Osteocyte (in vitro differentiated cells): ENCODE data around the gene ASCL2. TPM values are rescaled to one million over a fixed set of nuclear protein-coding genes. Genes with fewer than 3 reads are reported as not detected.
A peak's percentile ranks its signal among the peaks of the same experiment; 100 is the strongest.

ENCODE experiments used
- DNase-seq: peaks from one replicate; pipeline ENCODE4 v3.0.0; 2021; ENCODE audit warnings: mixed read lengths; ENCODE audit not compliant: unreplicated experiment; ENCODE audit errors: extremely low spot score
- H3K27ac Mint-ChIP-seq: one replicate; pipeline ENCODE4 v1.8.0; 2021; ENCODE audit warnings: mild to moderate bottlenecking, mixed read lengths; ENCODE audit not compliant: unreplicated experiment
- H3K27me3 Mint-ChIP-seq: one replicate; pipeline ENCODE4 v1.8.0; 2021; ENCODE audit warnings: mixed read lengths; ENCODE audit not compliant: unreplicated experiment
- H3K36me3 Mint-ChIP-seq: one replicate; pipeline ENCODE4 v1.8.0; 2021; ENCODE audit warnings: mixed read lengths; ENCODE audit not compliant: unreplicated experiment
- H3K4me1 Mint-ChIP-seq: one replicate; pipeline ENCODE4 v1.8.0; 2021; ENCODE audit warnings: mixed read lengths; ENCODE audit not compliant: unreplicated experiment
- H3K4me3 Mint-ChIP-seq: one replicate; pipeline ENCODE4 v1.8.0; 2021; ENCODE audit warnings: mild to moderate bottlenecking, moderate library complexity, mixed read lengths; ENCODE audit not compliant: unreplicated experiment
- H3K9me3 Mint-ChIP-seq: one replicate; pipeline ENCODE4 v1.8.0; 2021; ENCODE audit warnings: mixed read lengths; ENCODE audit not compliant: unreplicated experiment
- total RNA-seq: library from RNA; stranded (reverse); gene quantifications from 2 replicates; pipeline ENCODE4 v1.2.1, GENCODE V29; 2021
- TF ChIP-seq, protein P1 (sequence below): fragments of 200-600 bp; sonication (generic); IDR thresholded peaks from 2 replicates; pipeline ENCODE4 v1.5.0; 2021; ENCODE audit warnings: antibody characterized with exemption, mild to moderate bottlenecking, moderate library complexity

ASCL2 gene
- total RNA-seq, 1 donor from 2014 or later: not detected

DNA sequence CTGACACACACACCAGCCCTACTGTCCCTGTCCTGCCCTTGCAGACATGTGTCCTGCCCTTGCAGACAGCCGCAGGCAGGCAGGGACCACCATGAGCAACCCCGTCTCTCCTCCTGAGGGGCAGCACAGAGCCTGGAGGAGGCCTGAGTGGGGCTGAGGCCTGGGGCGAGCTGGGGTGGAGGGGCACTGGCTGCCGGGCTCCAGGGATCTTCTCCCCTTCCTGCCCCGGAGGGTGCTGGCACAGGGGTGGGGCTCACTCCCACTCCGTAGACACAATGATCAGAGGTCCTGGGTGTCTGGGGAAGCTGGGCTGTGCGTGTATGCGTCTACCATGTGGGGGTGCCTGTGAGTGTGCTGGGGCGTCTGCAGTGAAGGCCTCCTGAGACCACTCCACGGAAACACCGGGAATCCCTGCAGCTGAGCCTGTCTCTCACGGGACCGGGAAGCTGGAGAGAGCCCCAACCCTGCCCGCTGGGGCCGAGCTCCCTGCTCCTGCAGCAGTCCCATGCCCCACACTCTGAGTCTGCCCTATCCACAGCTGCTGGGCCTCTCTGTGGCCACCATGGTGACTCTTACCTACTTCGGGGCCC is 32.0 kb upstream of the ASCL2 start:
- H3K36me3 Mint-ChIP-seq: no peaks in the 10 kb centered on the region
- no peak overlapping the region for H3K4me3 Mint-ChIP-seq
- H3K27me3 Mint-ChIP-seq: peaks cover under 1% of the 10 kb centered on the region
- H3K4me1 Mint-ChIP-seq: peaks cover 31% of the 10 kb centered on the region
- no peaks in the 10 kb centered on the region for H3K9me3 Mint-ChIP-seq
- TF ChIP-seq, protein P1, sequence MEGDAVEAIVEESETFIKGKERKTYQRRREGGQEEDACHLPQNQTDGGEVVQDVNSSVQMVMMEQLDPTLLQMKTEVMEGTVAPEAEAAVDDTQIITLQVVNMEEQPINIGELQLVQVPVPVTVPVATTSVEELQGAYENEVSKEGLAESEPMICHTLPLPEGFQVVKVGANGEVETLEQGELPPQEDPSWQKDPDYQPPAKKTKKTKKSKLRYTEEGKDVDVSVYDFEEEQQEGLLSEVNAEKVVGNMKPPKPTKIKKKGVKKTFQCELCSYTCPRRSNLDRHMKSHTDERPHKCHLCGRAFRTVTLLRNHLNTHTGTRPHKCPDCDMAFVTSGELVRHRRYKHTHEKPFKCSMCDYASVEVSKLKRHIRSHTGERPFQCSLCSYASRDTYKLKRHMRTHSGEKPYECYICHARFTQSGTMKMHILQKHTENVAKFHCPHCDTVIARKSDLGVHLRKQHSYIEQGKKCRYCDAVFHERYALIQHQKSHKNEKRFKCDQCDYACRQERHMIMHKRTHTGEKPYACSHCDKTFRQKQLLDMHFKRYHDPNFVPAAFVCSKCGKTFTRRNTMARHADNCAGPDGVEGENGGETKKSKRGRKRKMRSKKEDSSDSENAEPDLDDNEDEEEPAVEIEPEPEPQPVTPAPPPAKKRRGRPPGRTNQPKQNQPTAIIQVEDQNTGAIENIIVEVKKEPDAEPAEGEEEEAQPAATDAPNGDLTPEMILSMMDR: no peak
- peak; percentile 81 for DNase-seq
- H3K27ac Mint-ChIP-seq: no peak overlapping the region

DNA sequence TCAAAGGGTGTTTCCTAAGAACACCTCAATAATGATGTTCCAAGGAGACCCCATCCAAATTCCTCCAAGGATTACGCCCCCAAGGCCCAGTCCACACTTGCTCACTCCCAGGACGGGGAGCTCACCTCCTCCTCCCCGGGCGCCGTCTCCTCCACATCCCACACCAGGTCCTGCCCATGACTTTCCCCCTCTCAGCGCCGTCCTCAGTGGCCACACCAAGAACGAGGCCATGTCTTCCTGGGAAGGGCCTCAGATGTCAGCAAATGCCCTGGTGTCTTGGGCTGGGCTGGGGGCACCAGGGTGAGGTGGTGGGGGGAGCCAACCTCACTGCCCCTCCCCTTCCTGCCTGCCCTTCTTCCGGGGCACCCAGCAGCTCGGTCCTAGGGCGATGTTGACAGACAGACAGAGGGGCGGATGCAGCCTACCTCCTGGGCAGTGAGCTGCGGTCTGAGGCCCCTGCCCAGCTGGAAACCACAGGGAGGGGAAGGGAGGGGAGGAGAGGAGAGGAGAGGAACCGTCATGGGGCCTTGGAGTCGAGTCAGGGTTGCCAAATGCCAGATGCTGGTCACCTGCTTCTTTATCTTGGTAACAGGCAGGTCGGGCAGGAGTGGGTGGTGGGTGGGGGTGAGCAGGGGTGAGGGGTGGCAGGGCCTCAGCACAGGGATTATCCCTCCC is 31.4 kb upstream of the ASCL2 start, which contains the start of the genes C11orf21 and TSPAN32:
TSS of gene C11orf21 (minus strand) at position 288 of the 675 bp plus-strand sequence. CDS start at position 178, 110 bp downstream.
TSS of gene TSPAN32 (plus strand) at position 383 of the 675 bp plus-strand sequence. CDS start at position 520, 137 bp downstream.
- Mint-ChIP-seq H3K9me3 (no peaks in the 10 kb centered on the region), H3K4me1 (peaks cover 31% of the 10 kb centered on the region), H3K27me3 (peaks cover 3% of the 10 kb centered on the region), H3K36me3 (no peaks in the 10 kb centered on the region), H3K27ac (no peak within 1 kb of the TSS), H3K4me3 (no peak within 1 kb of the TSS)
- DNase-seq: peak; percentile 63
- TF ChIP-seq, protein P1: no peak

DNA sequence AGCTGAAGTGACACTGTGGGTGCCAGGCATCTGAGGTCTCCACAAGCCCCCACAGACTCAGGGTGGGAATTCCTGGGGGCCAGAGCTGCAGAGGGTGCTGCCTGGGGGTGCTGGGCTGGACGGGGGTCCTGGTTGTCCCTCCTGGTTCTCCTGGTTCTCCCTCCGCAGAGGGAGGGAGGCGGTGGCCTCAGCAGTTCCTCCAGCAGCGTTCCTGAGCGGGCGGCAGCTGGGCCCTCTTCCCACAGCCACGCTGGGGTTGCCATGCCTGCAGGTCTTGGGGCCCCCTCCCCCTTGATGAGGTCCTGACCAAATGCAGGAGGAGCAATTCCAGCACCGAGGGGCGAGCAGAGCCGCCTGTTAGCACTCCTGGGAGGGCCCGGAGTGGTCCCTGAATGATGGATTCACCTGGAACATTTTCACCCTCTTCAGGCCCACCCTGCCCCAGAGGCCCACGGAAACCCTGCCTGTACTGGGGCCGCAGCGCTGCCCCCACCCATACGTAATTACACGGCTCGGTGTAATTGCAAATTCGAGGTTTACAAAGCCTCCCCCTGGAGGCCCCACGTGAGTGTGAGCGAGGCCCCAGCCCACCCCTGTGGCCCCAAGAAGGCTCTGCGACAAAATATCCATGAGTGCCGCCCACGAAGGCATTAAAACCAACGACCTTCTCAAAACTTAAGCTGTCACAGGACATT is 30.7 kb upstream of the ASCL2 start:
- TF ChIP-seq, protein P1: no peak
- H3K27me3 Mint-ChIP-seq: peaks cover 3% of the 10 kb centered on the region
- no peaks in the 10 kb centered on the region for H3K36me3 Mint-ChIP-seq
- peaks cover 26% of the 10 kb centered on the region for H3K4me1 Mint-ChIP-seq
- peak; percentile 76 for DNase-seq
- no peaks in the 10 kb centered on the region for H3K9me3 Mint-ChIP-seq
- no peak overlapping the region for H3K27ac Mint-ChIP-seq
- no peak overlapping the region for H3K4me3 Mint-ChIP-seq

DNA sequence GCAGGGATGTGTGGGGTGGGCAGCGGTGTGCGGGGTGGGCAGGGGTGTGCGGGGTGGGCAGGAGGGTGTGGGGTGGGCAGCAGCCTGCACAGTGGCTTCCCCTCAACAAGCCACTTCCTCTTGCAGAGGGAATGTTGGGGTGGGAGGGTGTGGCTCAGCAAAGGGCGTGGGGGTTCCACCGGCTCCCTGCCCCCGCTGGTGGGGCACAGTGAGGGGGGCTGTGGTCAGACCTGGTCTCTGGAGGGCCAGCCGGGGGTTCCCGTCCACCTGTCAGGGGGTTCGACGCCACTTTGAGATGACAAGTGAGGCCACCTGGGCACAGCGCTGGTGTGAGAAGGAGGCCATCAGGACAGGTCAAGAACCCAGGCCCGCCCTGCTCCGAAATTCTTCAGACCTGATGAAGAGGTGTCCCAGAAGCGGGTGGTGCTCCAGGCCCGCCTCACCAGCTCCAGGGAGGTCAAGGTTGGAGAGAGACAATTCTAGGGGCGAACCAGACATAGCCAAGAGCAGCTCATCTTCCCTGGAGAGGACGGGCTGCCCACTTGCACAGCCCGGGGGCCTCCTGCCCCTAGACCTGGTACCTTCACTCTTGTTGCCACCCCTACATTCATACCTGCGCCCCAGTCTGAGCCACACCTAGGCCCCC is 30.0 kb upstream of the ASCL2 start:
- no peaks in the 10 kb centered on the region for H3K9me3 Mint-ChIP-seq
- H3K36me3 Mint-ChIP-seq: no peaks in the 10 kb centered on the region
- H3K4me1 Mint-ChIP-seq: peaks cover 19% of the 10 kb centered on the region
- TF ChIP-seq, protein P1: no peak
- H3K4me3 Mint-ChIP-seq: no peak overlapping the region
- peak; percentile 83 for DNase-seq
- no peak overlapping the region for H3K27ac Mint-ChIP-seq
- peaks cover 3% of the 10 kb centered on the region for H3K27me3 Mint-ChIP-seq
